IMR-90 (cell line): ENCODE measurements around the gene PRKCA. TPM values are rescaled to one million over a fixed set of nuclear protein-coding genes. Genes with fewer than 3 reads are reported as not detected.

Source experiments
- ATAC-seq: fragments of 200-7000 bp; cut with Tn5 transposase; 2 replicates; pipeline ENCODE4 v1.9.1; 2020; ENCODE audit warnings: low read depth, mild to moderate bottlenecking, moderate library complexity
- BruUV-seq: library from RNA; stranded (reverse); fragments of 400-500 nt; replicated peaks from 2 replicates; lab custom pipeline; 2021; lab: Mats Ljungman, UMichigan
- CTCF ChIA-PET: fragments of 300-600 bp; formaldehyde crosslinking; extraction: SDS; loops from one replicate; lab custom pipeline; 2021; ENCODE audit warnings: antibody characterized with exemption; lab: Yijun Ruan, JAX
- POLR2A ChIA-PET: fragments of 300-600 bp; sonication (Branson Sonifier 250); formaldehyde crosslinking; loops from one replicate; lab custom pipeline; 2022; ENCODE audit warnings: antibody characterized with exemption; ENCODE audit not compliant: unreplicated experiment; lab: Charles Lee
- DNase-seq: peaks from one replicate; pipeline ENCODE4 v3.0.0; 2013
- H2AFZ ChIP-seq: replicated peaks from 2 replicates; pipeline ENCODE3; 2013; ENCODE audit warnings: low read length, mild to moderate bottlenecking; ENCODE audit not compliant: poor library complexity
- H2AK5ac ChIP-seq: 2 replicates; pipeline ENCODE4 v1.6.1; 2013; ENCODE audit warnings: low read depth, low read length, inconsistent platforms
- H2AK9ac ChIP-seq: replicated peaks from 2 replicates; pipeline ENCODE3; 2013; ENCODE audit warnings: mild to moderate bottlenecking, low read depth, low read length, moderate library complexity; ENCODE audit not compliant: poor library complexity
- H2BK120ac ChIP-seq: 2 replicates; pipeline ENCODE4 v1.6.1; 2013; ENCODE audit warnings: low read depth, low read length, inconsistent platforms
- H2BK15ac ChIP-seq: 3 replicates; pipeline ENCODE4 v1.6.1; 2013; ENCODE audit warnings: low read depth, low read length, inconsistent platforms
- H2BK20ac ChIP-seq: 2 replicates; pipeline ENCODE4 v1.6.1; 2013; ENCODE audit warnings: low read depth, mild to moderate bottlenecking, inconsistent platforms, low read length, moderate library complexity
- H2BK5ac ChIP-seq: 2 replicates; pipeline ENCODE4 v1.6.1; 2013; ENCODE audit warnings: mild to moderate bottlenecking, low read depth, low read length, inconsistent platforms; ENCODE audit not compliant: poor library complexity, severe bottlenecking
- H3K14ac ChIP-seq: replicated peaks from 2 replicates; pipeline ENCODE4 v1.6.1; 2013; ENCODE audit warnings: low read depth, low read length, inconsistent platforms
- H3K18ac ChIP-seq: 2 replicates; pipeline ENCODE4 v1.6.1; 2013; ENCODE audit warnings: low read depth, low read length, control low read depth
- H3K23ac ChIP-seq: 2 replicates; pipeline ENCODE4 v1.6.1; 2013; ENCODE audit warnings: low read depth, low read length, inconsistent platforms
- H3K27ac ChIP-seq: 2 replicates; pipeline ENCODE4 v1.5.1; 2013; ENCODE audit warnings: mild to moderate bottlenecking, control low read depth, low read length; ENCODE audit not compliant: insufficient read depth
- H3K27me3 ChIP-seq: 2 replicates; pipeline ENCODE4 v1.6.1; 2013; ENCODE audit warnings: low read length; ENCODE audit not compliant: control insufficient read depth, insufficient read depth
- H3K36me3 ChIP-seq: 2 replicates; pipeline ENCODE4 v1.6.1; 2013; ENCODE audit warnings: low read length, mixed read lengths; ENCODE audit not compliant: control insufficient read depth, insufficient read depth
- H3K4ac ChIP-seq: 2 replicates; pipeline ENCODE4 v1.6.1; 2013; ENCODE audit warnings: low read depth, low read length, inconsistent platforms
- H3K4me1 ChIP-seq: 2 replicates; pipeline ENCODE4 v1.6.1; 2013; ENCODE audit warnings: low read length, mixed read lengths; ENCODE audit not compliant: control insufficient read depth, insufficient read depth
- H3K4me2 ChIP-seq: 2 replicates; pipeline ENCODE4 v1.6.1; 2013; ENCODE audit warnings: low read depth, mild to moderate bottlenecking, control low read depth, low read length, moderate library complexity
- H3K4me3 ChIP-seq: 2 replicates; pipeline ENCODE4 v1.5.1; 2013; ENCODE audit warnings: low read depth, mild to moderate bottlenecking, control low read depth, low read length, moderate library complexity; ENCODE audit not compliant: insufficient read depth
- H3K56ac ChIP-seq: 2 replicates; pipeline ENCODE4 v1.6.1; 2013; ENCODE audit warnings: low read length, inconsistent platforms; ENCODE audit not compliant: insufficient read depth; ENCODE audit errors: extremely low read depth
- H3K79me1 ChIP-seq, 2 experiments: 2 replicates each; pipeline ENCODE4 v1.6.1; 2013; ENCODE audit warnings: low read length in 2 of 2, inconsistent platforms in 1 of 2, low read depth in 1 of 2
- H3K9ac ChIP-seq: 2 replicates; pipeline ENCODE4 v1.6.1; 2013; ENCODE audit warnings: low read depth, low read length, control low read depth
- H3K9me1 ChIP-seq: 2 replicates; pipeline ENCODE4 v1.6.1; 2013; ENCODE audit warnings: low read length, inconsistent platforms; ENCODE audit not compliant: insufficient read depth
- H3K9me3 ChIP-seq: 2 replicates; pipeline ENCODE4 v1.6.1; 2013; ENCODE audit warnings: low read length; ENCODE audit not compliant: control insufficient read depth, insufficient read depth
- H4K20me1 ChIP-seq: 2 replicates; pipeline ENCODE4 v1.6.1; 2013; ENCODE audit warnings: low read length, inconsistent platforms; ENCODE audit not compliant: insufficient read depth
- H4K5ac ChIP-seq: 2 replicates; pipeline ENCODE4 v1.6.1; 2013; ENCODE audit warnings: mild to moderate bottlenecking, low read depth, low read length, control low read depth
- H4K8ac ChIP-seq, 2 experiments: 2 replicates each; pipeline ENCODE4 v1.6.1; 2013; ENCODE audit warnings: low read depth in 2 of 2, low read length in 2 of 2, control low read depth in 1 of 2, inconsistent platforms in 1 of 2
- H4K91ac ChIP-seq: 2 replicates; pipeline ENCODE4 v1.6.1; 2013; ENCODE audit warnings: low read depth, low read length, inconsistent platforms; ENCODE audit not compliant: insufficient read depth
- BHLHE40 ChIP-seq: fragments of 150-350 bp; IDR thresholded peaks from 2 replicates; pipeline ENCODE4 v1.6.1; 2016; ENCODE audit warnings: mild to moderate bottlenecking, low read depth, low read length
- FOS ChIP-seq: fragments of 150-350 bp; IDR thresholded peaks from 2 replicates; pipeline ENCODE4 v1.6.1; 2016; ENCODE audit warnings: low read depth, low read length
- MXI1 ChIP-seq: IDR thresholded peaks from 2 replicates; pipeline ENCODE4 v1.6.1; 2012; ENCODE audit warnings: low read depth, mild to moderate bottlenecking, low read length, moderate library complexity, borderline replicate concordance
- SMC3 ChIP-seq: fragments of 150-350 bp; IDR thresholded peaks from 2 replicates; pipeline ENCODE4 v1.6.1; 2016; ENCODE audit warnings: low read depth, mild to moderate bottlenecking, antibody characterized with exemption, low read length, moderate library complexity
- WGBS, 2 experiments: methylation state at CpG; one replicate each; pipeline versions ENCODE4 v1.1.5 to v1.1.7; 2013; ENCODE audit warnings: missing lambda C conversion rate in 2 of 2; ENCODE audit not compliant: insufficient read length in 1 of 2; ENCODE audit errors: extremely low coverage in 2 of 2; 5-methylcytosine and 5-hydroxymethylcytosine counted together
- dilution Hi-C: fragments of 300-500 bp; cut with HindIII; formaldehyde crosslinking; loops from one replicate; pipeline ENCODE4 v1.14.3; 2018; ENCODE audit warnings: low sequenced_read_pairs; ENCODE audit not compliant: unreplicated experiment
- in situ Hi-C: fragments of 300-500 bp; cut with MboI; formaldehyde crosslinking; loops from 3 replicates; pipeline ENCODE4 v1.14.3; 2019; ENCODE audit warnings: low sequenced_read_pairs, inconsistent platforms, mixed read lengths
- intact Hi-C: fragments of 100-400 bp; cut with micrococcal nuclease; formaldehyde crosslinking; loops from 2 replicates; pipeline ENCODE4 v1.10.0; 2022
- polyA plus RNA-seq, 3 experiments: library from polyadenylated mRNA; depleted of rRNA; stranded (reverse); fragments of >200 nt; gene quantifications; 2 replicates each; pipeline ENCODE4 v1.2.3, GENCODE V29; 2012; ENCODE audit warnings: low replicate concordance in 1 of 3
- total RNA-seq: library from RNA; depleted of rRNA; stranded (reverse); fragments of >200 nt; gene quantifications from 2 replicates; pipeline ENCODE4 v1.2.3, GENCODE V29; 2012
- TF ChIP-seq, protein P1 (sequence below): fragments of 150-350 bp; IDR thresholded peaks from 2 replicates; pipeline ENCODE4 v1.6.1; 2017; ENCODE audit warnings: mild to moderate bottlenecking, antibody characterized with exemption, low read length, low read depth

PRKCA gene
- total and polyA plus RNA-seq, 2 of the 4 experiments (the other 2 are of a cell fraction), result 31.0 to 46.0 TPM

DNA sequence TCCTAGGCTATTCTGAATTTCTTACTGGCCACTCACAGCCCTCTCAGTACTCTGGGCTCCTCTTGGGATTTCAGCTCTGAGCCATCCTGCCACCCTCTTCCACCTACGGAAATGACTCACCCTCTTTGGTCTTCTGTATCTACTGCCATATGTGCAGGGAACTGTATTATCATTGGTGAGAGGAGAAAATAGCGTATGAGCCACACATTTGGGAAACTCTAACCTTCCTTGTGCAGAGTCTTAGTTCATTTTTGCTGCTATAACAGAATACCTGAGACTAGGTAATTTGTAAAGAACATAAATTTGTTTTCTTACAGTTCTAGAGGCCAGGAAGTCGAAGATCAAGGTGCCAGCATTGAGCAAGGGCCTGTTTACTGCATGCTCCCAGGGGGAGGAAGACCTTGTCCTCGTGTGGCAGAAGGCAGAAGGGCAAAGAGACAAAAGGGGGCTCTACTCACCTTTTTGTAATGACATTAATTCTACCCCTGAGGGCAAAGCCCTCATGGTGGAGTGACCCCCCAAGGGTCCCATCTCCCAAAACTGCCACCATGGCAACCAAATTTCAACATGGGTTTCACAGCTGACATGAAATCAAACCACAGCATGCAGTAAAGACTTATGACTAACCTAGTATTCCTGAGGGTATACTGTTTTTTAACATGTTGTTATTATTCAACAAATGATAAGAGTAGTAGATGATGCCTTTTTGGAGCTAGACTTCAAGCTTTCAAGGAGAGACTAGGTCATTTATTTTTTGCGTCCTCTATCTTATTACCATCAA lies 191.8 kb downstream of the PRKCA start:
- Histone ChIP-seq H2AK9ac (peak overlapping the region; percentile 29), H3K27me3 (no peaks in the 10 kb centered on the region), H3K27ac (peak overlapping the region; percentile 41), H3K4ac (peak overlapping the region; percentile 76), H2BK120ac (peak overlapping the region; percentile 77), H3K79me1 (peaks cover 37 to 75% of the 10 kb centered on the region in 2 experiments), H3K4me3 (no peak overlapping the region), H4K20me1 (peaks cover 11% of the 10 kb centered on the region; the same call in 1 of the 2 replicates), H2AK5ac (peak overlapping the region; percentile 80), H3K9ac (no peak overlapping the region), H3K14ac (peak overlapping the region; percentile 39), H3K56ac (no peak overlapping the region), H3K23ac (peak overlapping the region; percentile 39), H3K9me3 (no peaks in the 10 kb centered on the region), H3K4me1 (peaks cover 17% of the 10 kb centered on the region), H4K5ac (no peak overlapping the region), H2BK20ac (peak overlapping the region; percentile 54), H3K9me1 (peaks cover 21% of the 10 kb centered on the region), H3K4me2 (peak overlapping the region; percentile 35; the same call in 1 of the 2 replicates), H2AFZ (no peak overlapping the region), H4K91ac (peak overlapping the region; percentile 27; the same call in 1 of the 2 replicates), H2BK15ac (peak overlapping the region; percentile 43; the same call in 2 of the 3 replicates), H3K36me3 (peaks cover 4% of the 10 kb centered on the region; the same call in 1 of the 2 replicates), H2BK5ac (peak overlapping the region; percentile 58), H4K8ac (peak overlapping the region in 1 of 2 experiments; percentile 44; a peak in 1 of 4 replicates), H3K18ac (peak overlapping the region; percentile 2; the same call in 1 of the 2 replicates)
- ATAC-seq (peak; percentile 96), DNase-seq (peak; percentile 94)
- in situ Hi-C loops (no loop called here), dilution Hi-C loops (no loop called here), intact Hi-C loops (loop anchor here (1.0 kb wide), 1 partner anchor 25 kb away; no protein-coding TSS in a partner anchor)
- WGBS, 2 experiments, result 100% methylated on average over 1 of the region's 5 CpGs; no CpG with 5 or more reads in 1 of the 2 experiments
- ChIA-PET CTCF (interaction anchor here (0.6 to 1.8 kb wide), 3 partner anchors 13 to 204 kb away, joined by 3 to 4 read pairs (median 4); no protein-coding TSS in a partner anchor), POLR2A (no interaction called here)
- BruUV-seq, result no TSS peak
- TF ChIP-seq BHLHE40 (0 out of 2 replicates have a peak, but pooled peaks have one; percentile 4), SMC3 (no peak), FOS (peak; percentile 86), MXI1 (no peak)
- TF ChIP-seq, protein P1, sequence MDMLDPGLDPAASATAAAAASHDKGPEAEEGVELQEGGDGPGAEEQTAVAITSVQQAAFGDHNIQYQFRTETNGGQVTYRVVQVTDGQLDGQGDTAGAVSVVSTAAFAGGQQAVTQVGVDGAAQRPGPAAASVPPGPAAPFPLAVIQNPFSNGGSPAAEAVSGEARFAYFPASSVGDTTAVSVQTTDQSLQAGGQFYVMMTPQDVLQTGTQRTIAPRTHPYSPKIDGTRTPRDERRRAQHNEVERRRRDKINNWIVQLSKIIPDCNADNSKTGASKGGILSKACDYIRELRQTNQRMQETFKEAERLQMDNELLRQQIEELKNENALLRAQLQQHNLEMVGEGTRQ, result peak; percentile 55
